Caki2 (cell line): ENCODE results near the gene DOCK10. TPM values are rescaled to one million over a fixed set of nuclear protein-coding genes. Genes with fewer than 3 reads are reported as not detected.

Source experiments
- DNase-seq: peaks from one replicate; pipeline ENCODE4 v3.0.0-alpha.2; 2015; ENCODE audit warnings: low read depth
- in situ Hi-C: cut with HindIII; loops from 2 replicates; pipeline ENCODE4 v1.10.0; 2016; ENCODE audit warnings: low sequenced_read_pairs, low pct_unique_long_range_greater_than_20kb, mixed read lengths
- total RNA-seq: library from RNA; depleted of rRNA; stranded (reverse); fragments of >200 nt; shearing (Covaris generic); gene quantifications from 2 replicates; pipeline ENCODE4 v1.2.3, GENCODE V29; 2014; ENCODE audit warnings: low replicate concordance

Gene DOCK10
- total RNA-seq, 1 experiment from 2014 or later = 11.6 TPM

DNA sequence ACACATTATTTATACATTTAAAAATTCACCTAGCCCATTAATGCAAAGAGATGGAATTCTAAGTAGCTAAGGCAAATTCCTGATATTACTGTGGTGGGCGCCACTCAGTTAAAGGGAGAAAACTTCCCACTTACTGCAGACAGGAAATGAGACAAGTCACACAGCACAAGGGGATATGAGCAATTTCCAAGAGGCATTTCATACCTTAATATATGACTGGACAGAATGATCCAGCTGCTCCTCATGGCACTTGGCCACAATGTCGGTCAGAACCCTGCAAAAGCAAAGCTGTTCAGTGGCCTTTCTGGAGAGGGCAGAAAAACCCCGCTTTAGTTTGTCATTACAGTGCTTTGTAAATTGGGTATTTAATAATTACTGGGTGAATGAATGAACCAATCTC, 204.7 kb downstream of the DOCK10 start:
- in situ Hi-C loops = no loop called here
- no peak for DNase-seq

DNA sequence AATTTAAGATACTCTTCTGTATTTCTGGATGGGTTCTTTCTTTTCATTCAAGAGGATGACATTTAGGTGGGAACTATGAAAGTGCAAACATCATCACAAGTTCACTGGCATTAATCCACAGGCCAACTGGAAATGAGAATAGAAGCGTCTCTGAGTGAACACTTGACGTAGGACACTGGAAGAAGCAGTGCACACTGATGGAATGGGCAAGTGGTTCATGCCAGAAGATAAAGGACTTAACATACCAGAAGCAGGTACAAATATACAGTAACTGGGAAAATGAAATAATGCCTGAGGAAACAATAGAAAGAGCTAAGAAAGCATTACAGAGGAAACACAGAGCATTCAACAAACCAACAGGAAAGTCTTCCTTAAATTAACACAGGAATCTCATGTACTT, 205.2 kb downstream of the DOCK10 start:
- no peak for DNase-seq
- in situ Hi-C loops = no loop called here

DNA sequence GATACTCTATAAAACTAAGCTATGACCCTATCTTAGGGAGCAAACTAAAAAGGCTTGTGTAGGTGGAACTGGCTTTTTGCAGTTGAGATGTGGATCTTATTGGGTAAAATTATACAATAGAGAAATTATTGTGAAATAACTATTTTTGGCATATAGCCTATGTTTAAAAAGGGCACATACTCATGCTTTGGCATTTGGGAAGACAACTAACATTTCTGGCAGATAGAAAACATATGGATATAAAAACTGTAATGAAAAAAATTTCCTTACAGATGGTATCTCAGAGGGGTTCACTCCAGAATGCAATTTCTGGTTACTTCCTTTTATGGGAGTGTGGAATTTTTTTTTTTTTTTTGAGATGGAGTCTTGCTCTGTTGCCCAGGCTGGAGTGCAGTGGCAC, 206.0 kb downstream of the DOCK10 start:
- in situ Hi-C loops = no loop called here
- no peak for DNase-seq

DNA sequence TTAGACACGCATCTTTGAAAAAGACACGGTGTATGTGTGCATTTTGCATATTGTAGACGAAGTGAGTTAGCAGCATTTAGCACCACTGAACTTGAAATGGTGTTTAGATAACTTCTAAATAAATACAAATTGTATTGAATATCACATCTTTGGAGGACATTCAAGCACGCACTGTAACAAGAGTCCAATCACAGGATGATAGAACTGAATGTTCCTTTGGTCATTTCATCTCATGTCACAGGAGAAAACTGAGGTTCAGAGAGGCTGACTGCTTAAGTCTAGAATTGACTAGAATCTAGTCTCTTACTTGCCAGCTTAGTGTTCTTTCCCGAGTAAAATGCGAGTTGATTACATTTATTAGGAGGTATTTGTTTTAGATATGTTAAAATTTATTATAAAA, 206.9 kb downstream of the DOCK10 start:
- in situ Hi-C loops = no loop called here
- DNase-seq = no peak

DNA sequence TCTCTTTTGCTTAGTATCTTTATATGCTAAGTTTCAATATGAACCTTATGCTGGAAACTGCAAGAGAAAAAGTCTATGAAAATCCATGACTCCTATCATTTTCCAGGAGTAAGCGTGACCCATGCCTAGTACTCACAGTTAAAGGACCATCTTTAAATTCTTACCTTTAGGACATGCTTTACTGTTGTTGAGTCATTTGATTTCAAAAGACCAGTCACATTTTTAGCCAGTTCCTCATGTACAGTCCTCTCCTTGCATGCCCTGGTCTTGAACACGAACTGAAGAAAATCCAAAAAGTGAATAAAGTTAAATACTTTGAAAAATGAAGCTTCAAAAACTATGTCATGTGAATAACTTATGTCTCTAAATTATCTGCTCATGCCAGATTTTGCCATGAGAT, 208.3 kb downstream of the DOCK10 start:
- DNase-seq = no peak
- in situ Hi-C loops = no loop called here

DNA sequence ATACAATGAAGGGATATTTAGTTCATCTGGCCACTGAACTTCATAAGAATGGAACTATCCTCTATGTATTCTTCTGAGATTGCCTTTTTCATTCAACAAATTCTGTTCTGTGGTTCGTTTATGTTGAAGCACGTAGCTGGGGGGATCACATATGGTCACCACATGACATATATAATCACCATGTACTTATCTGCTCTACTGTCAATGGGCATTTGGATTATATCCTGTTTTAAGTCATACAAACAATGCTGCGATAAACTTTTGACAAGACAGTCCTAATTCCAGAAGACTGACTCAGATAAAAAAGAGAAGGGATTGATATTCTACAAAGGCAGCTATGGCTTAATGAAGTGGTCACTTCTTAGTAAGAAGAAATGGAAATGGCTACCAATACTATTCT, 210.1 kb downstream of the DOCK10 start:
- DNase-seq = no peak
- in situ Hi-C loops = no loop called here

DNA sequence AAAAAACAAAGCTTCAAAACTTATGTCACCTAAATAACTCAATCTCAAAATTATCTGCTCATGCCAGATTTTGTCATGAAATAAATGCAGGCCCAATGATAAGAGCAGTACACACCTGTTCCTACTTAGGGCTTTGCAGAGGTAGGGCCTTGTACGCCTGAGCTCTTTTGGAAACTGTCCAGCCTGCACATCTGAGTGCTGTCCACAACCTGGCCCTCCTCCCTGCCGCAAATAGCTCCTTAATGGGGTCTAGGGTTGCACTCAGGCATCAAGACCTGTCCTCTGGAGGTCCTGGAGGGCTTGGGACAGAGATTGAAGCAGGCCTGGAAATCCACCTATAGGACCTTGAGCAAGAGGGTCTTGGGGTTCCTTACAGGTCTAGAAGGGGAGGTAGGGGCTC, 210.7 kb downstream of the DOCK10 start:
- in situ Hi-C loops = no loop called here
- DNase-seq = no peak

DNA sequence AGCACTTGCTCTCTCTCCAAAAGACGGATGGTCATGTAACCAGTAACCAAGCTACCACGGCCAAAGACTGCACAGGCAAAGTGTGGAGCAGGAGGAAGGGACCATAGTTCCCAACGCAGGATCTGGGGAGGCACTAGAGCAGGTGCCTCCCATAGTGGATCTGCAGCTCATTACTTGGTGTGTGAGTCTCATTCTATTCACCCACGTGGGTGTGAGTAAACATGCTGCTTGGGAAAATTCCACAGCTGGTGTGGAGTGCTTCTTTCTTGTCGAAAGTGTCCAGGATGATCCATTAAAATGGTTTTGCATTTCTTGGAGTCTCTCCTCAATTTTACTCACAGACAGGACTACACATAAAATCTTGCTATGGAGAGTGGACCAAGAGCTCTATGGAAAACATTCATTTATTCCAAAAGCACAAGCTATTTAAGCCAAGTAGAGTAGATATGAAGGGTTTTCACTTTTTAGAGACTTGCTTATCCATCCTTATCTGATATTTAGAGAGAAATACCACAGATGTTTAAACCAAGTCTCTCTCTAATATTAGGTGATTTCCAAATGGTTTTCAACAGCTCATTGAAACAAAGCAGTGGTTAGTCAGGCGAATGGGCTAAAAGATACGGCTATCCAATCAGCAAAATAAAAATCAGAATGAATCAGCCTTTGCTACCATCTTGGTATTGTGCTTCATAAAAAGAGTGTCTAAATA, 221.8 kb downstream of the DOCK10 start:
- no peak for DNase-seq
- in situ Hi-C loops = no loop called here

DNA sequence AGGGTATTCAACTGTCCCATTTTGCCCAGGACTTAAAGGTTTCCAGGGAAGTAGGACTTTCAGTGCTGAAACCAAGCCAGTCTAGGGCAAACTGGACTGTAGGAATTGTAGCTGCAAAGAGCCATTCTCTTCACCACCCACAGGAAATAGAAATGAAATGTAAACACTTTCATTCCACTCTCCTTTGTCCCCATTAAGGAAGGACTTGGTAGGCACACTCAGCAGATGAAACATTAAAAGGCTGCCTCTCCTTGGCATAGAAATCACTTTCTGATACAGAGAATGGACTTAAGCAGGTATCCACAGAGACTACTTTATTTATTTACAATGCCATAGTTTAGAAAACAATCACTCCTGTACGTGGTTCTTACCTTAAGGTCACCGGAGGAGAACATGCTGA, 223.2 kb downstream of the DOCK10 start:
- no peak for DNase-seq
- in situ Hi-C loops = no loop called here

DNA sequence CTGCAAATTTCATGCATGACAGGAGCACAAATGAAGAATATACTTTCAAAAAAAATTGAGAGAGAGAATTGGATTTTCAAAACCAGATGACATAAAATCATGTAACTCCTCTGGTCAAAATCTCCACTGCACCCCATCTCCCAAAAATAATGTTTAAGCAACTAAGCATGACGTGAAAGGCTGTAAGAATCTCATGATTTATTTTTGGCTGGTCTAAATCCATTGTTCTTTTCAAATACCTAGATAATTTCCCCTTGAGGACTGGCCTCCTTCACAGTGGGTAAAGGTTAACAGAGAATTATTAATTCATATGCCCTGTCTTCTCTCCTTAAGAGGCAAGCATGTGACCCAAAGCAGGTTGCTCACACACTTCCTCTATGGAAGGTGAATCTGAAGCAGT, 224.6 kb downstream of the DOCK10 start:
- no peak for DNase-seq
- in situ Hi-C loops = no loop called here

DNA sequence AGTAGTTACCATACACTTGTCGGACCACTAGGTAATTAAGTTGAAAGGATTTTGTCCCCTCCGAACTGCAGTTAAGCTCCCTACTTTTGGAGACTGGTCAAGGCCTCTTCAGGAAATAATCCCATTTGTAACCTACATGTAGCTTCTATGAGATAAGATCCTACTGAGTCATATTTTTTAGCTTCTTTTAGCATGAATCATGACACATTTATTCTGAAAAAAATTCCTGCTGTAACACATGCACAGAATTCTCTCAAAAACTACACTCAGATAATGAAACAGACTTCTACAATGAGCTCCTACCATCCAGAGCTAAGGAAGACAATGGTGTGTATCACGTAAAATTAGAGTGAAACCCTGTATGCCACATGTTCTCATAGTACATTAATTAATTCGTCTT, 225.5 kb downstream of the DOCK10 start:
- in situ Hi-C loops = no loop called here
- peak; percentile 62 for DNase-seq

DNA sequence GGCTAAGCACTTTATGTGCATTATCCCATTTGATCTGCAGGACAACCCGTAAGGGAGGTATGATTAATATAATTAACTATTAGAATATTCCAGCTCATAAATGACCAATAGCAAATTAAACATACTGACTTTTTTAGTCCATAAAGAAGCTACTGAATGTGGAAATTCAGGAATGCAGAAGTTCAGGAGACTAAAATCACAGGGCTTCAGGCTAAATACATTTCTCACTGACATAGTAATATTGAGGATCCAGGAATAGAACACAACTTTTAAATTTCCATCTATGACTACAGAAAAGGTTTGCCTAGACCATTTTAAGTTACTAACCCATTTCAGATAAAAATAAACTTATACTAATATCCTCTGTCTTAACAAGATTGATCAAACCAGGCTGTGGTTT, 228.7 kb downstream of the DOCK10 start:
- in situ Hi-C loops = no loop called here
- DNase-seq = no peak

DNA sequence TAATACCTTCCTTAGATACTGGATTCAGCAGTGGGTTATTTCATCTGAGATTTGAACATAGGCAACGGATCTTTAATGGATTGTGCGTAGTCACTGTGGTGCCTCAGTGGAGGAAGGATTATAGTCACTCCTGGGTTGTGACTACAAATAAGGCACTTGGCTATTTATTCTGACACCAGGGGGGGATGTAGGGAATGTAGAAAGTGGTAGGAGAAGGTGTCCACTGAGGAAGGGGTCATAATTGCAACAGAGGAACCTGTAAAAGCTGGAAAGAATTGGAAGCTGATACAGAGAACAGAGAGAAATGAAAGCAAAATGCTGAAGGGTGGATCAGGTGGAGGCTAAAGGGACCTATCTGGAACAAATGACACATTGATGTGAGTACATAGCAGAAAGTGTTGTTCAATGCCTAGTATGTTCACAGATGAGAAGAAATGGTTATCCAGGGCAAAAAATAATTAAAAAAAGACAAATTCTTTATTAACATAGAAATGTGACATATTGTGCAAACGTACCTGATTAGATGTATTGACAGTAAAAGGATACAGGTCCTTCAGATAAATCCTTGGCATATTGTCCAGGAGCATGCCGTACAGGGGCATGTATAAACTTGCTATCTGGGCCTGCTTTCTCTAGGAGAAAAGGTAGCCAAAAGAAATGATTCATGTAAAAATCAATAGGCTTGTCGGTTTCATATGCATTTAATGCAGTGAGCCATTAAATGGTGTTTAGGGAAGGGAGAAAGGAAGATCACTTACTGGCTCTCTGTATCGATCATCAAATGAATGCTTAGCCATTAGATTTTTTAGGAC, 234.9 kb downstream of the DOCK10 start:
- in situ Hi-C loops = no loop called here

DNA sequence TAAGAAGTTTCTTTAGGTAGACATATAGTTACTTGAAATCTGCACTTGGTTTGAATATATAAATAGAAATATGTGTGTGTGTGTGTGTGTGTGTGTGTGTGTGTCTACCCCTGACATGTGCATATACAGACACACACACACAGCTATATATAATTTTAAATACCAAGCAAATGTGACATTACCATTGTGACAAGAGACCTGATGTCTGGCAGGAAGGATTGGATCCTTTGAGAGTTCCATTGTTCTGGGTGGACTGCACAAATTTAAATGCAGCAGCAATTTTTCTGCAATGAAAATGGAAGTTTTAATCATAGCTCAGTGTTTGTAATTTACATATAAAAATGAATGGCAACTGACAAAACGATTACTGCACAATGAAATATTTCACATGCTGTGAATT, 238.3 kb downstream of the DOCK10 start:
- in situ Hi-C loops = no loop called here
- DNase-seq = no peak

More for the DNA sequence above, 234.9 kb downstream of the DOCK10 start:
- DNase-seq = no peak

DNA sequence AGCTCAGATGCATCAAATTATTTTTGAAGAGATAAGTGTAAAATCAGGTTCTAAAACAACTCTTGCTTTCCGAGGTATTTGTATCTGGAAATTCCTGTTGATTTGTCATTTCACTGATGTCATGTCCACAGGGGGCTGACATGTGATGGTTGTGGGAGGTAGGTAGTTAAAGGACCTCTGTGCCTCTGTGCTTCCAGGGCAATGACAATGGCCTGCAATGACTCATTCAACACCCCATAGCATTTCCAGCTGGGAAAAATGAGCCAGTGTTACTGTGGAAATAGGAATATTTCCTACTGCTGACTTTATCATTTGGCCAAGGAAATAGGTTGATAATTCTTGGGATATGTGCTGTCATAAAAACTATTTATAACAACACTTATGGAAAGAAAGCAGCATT, 239.9 kb downstream of the DOCK10 start:
- in situ Hi-C loops = no loop called here
- DNase-seq = no peak

DNA sequence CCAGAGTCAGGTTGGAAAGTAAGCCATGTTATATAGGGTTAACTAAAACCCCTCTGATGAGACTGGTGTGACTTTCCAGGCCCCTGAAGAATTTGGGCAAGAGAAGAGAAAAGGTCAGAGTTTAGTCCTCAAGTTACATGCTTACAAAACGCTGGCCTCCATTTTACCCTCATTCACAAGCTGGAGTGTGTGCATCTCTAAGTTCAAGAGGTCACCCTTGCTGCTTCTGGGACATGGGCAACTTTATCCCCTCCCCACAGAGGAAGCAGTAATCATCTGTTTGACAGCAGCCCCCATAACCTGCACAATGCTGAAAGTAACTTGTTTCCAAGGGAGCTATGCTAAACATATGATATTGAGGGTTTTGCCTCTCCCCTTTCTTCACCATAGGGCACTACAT, 240.9 kb downstream of the DOCK10 start:
- no peak for DNase-seq
- in situ Hi-C loops = no loop called here

DNA sequence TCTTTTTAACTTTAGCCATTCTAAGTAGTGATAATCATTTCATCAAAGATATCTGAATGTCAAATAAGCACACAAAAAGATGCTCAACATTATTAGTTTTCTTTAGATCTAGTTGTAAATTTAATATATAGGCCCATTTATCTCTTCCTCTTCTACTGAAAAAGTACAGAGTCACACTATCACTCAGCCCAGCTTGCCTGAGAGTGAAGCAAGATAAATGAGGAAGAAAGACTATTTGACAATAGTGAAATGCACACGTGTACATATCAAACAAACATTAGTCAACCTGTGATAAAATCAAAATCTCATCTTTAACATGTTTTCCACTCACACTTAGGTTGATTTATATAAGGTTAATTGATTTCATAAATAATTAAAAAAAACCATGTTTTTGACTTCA, 242.6 kb downstream of the DOCK10 start:
- DNase-seq = no peak
- in situ Hi-C loops = no loop called here

DNA sequence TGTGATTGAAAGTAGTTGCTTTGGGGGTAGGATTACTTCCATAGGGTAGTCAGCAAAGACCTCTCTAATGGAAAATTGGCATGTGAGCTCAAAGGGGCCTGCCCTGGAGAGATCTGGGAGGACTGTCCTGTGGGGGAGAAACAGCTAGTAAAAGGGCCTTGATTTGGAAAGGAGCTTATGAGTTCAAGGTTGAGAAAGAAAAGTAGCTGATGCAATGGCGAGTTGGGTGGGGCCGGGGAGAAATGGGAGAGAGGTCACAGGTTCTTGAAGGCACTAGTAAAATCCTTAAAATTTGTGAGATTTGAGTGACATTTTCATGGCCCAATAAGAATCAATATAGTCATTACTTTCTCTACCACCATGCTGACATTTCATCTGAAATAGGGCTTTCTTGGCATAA, 244.1 kb downstream of the DOCK10 start:
- in situ Hi-C loops = no loop called here
- DNase-seq = no peak

DNA sequence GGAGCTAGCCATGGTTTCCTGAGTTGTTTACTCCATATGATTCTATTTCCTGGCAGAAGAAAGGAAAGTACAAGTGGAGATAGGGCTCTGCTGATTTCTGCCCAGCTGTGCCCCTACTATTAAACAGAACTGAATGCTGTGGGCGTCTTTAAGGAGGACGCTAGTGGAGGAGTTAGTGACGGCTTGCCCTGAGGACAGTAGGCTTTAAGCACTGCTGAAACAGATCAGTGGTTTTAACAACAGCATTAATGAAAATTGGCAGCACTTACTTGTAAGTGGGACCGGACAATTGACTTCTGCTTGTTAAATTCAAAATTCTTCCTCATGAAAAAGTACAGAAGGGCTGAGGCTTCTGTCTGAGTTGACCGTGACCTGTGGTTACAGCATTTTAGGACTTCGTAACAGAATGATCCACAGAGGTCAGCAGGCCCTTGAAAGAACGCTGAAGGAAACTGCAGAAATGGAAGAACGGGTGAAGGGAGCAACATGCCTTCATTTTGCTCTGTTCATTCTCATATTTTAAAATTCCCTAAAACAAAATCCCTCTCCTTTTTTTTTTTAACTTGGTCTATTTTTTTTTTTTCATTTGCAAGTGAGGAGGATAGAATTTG, 245.5 kb downstream of the DOCK10 start:
- no peak for DNase-seq
- in situ Hi-C loops = no loop called here
